B cell (primary cell): Measurements from ENCODE around the gene ELAVL2. TPM values are rescaled to one million over a fixed set of nuclear protein-coding genes. Genes with fewer than 3 reads are reported as not detected.

Source experiments
- ATAC-seq: fragments of 200-7000 bp; cut with Tn5 transposase; one replicate; pipeline ENCODE4 v1.10.0; 2021; ENCODE audit warnings: low read depth, mild to moderate bottlenecking, moderate number of reproducible peaks, moderate library complexity
- CTCF ChIA-PET: fragments of 350-600 bp; sonication (Branson Sonifier 250); formaldehyde crosslinking; loops from one replicate; lab custom pipeline; 2021; ENCODE audit warnings: antibody characterized with exemption, inconsistent platforms; lab: Charles Lee
- POLR2A ChIA-PET: fragments of 350-600 bp; sonication (Branson Sonifier 250); formaldehyde crosslinking; loops from one replicate; lab custom pipeline; 2021; ENCODE audit warnings: antibody characterized with exemption; lab: Charles Lee
- DNase-seq: peaks from one replicate; pipeline ENCODE4 v3.0.0; 2013
- H2AFZ ChIP-seq: 2 replicates; pipeline ENCODE4 v1.6.1; 2012; ENCODE audit warnings: mild to moderate bottlenecking, low read depth, low read length; ENCODE audit not compliant: insufficient read depth, poor library complexity, severe bottlenecking
- H3K27ac ChIP-seq, 2 donors: 1 replicate in 1 of 2; 2 replicates in 1 of 2; pipeline ENCODE4 v1.5.1; 2012 to 2013; ENCODE audit warnings: low read length in 2 of 2, mild to moderate bottlenecking in 2 of 2, moderate library complexity in 1 of 2
- H3K27me3 ChIP-seq, 4 experiments: fragments of 200-600 bp in 1 of 4; sonication (generic) in 1 of 4; replicated peaks in 1 of 4; 1 replicate in 2 of 4; 2 replicates in 2 of 4; pipeline versions ENCODE4 v1.6.1 to v1.7.0; 2013 to 2016; ENCODE audit warnings: low read length in 3 of 4, mild to moderate bottlenecking in 2 of 4, mixed read lengths in 1 of 4, moderate library complexity in 1 of 4; ENCODE audit not compliant: insufficient read depth in 4 of 4, control insufficient read depth in 3 of 4; ENCODE audit errors: control extremely low read depth in 1 of 4
- H3K36me3 ChIP-seq, 2 experiments: replicated peaks in 1 of 2; 1 replicate in 1 of 2; 2 replicates in 1 of 2; pipeline versions ENCODE4 v1.6.1 to v1.7.1; 2013; ENCODE audit warnings: low read length in 1 of 2; ENCODE audit not compliant: insufficient read depth in 2 of 2, control insufficient read depth in 1 of 2; ENCODE audit errors: control extremely low read depth in 1 of 2, extremely low read depth in 1 of 2
- H3K4me1 ChIP-seq, 2 donors: fragments of 200-600 bp in 1 of 2; sonication (generic) in 1 of 2; 1 replicate in 1 of 2; 2 replicates in 1 of 2; pipeline versions ENCODE4 v1.5.1 to v1.6.1; 2013 to 2017; ENCODE audit warnings: low read length in 2 of 2; ENCODE audit not compliant: control insufficient read depth in 2 of 2, insufficient read depth in 2 of 2
- H3K4me2 ChIP-seq: replicated peaks from 2 replicates; pipeline ENCODE3; 2012; ENCODE audit warnings: mild to moderate bottlenecking, low read depth, low read length; ENCODE audit not compliant: poor library complexity, severe bottlenecking
- H3K4me3 ChIP-seq, 5 experiments: fragments of 200-600 bp in 1 of 5; sonication (generic) in 1 of 5; 1 replicate in 3 of 5; 2 replicates in 2 of 5; pipeline versions ENCODE4 v1.5.1 to v1.7.0; 2011 to 2016; ENCODE audit warnings: low read length in 4 of 5, mild to moderate bottlenecking in 4 of 5, low read depth in 2 of 5, control low read depth in 1 of 5, moderate library complexity in 1 of 5; ENCODE audit not compliant: insufficient read depth in 1 of 5; ENCODE audit errors: control extremely low read depth in 1 of 5, extremely low read depth in 1 of 5
- H3K79me2 ChIP-seq: fragments of 200-600 bp; sonication (generic); one replicate; pipeline ENCODE4 v1.6.0; 2016; ENCODE audit warnings: low read length; ENCODE audit not compliant: control insufficient read depth, insufficient read depth
- H3K9ac ChIP-seq: fragments of 200-600 bp; sonication (generic); 2 replicates; pipeline ENCODE4 v1.6.1; 2017; ENCODE audit warnings: mild to moderate bottlenecking, low read length, moderate library complexity
- H3K9me3 ChIP-seq, 3 donors: one replicate each; pipeline versions ENCODE4 v1.6.1 to v1.7.1; 2013; ENCODE audit warnings: low read length in 2 of 3; ENCODE audit not compliant: control insufficient read depth in 2 of 3, insufficient read depth in 1 of 3; ENCODE audit errors: control extremely low read depth in 1 of 3
- H4K20me1 ChIP-seq: 2 replicates; pipeline ENCODE4 v1.6.0; 2012; ENCODE audit warnings: mild to moderate bottlenecking, low read length; ENCODE audit not compliant: insufficient read depth, control insufficient read depth, poor library complexity, severe bottlenecking
- H3K27ac Mint-ChIP-seq: one replicate; pipeline ENCODE4 v1.8.0; 2021; ENCODE audit warnings: mixed read lengths
- H3K27me3 Mint-ChIP-seq: one replicate; pipeline ENCODE4 v1.8.0; 2021; ENCODE audit warnings: mixed read lengths
- H3K4me1 Mint-ChIP-seq: one replicate; pipeline ENCODE4 v1.8.0; 2021; ENCODE audit warnings: mixed read lengths
- H3K4me3 Mint-ChIP-seq: one replicate; pipeline ENCODE4 v1.8.0; 2021; ENCODE audit warnings: mixed read lengths
- H3K9me3 Mint-ChIP-seq: one replicate; pipeline ENCODE4 v1.8.0; 2022; ENCODE audit warnings: mixed read lengths; ENCODE audit not compliant: insufficient read depth
- EZH2 ChIP-seq: IDR thresholded peaks from 2 replicates; pipeline ENCODE4 v1.6.1; 2012; ENCODE audit warnings: borderline replicate concordance, low read depth, mild to moderate bottlenecking, moderate library complexity, low read length; ENCODE audit not compliant: insufficient read depth, poor library complexity, severe bottlenecking
- WGBS: methylation state at CpG from one replicate; pipeline ENCODE4 v1.1.5; 2013; ENCODE audit warnings: missing lambda C conversion rate; ENCODE audit not compliant: insufficient coverage; 5-methylcytosine and 5-hydroxymethylcytosine counted together
- intact Hi-C: fragments of 100-400 bp; cut with micrococcal nuclease; formaldehyde crosslinking; loops from one replicate; pipeline ENCODE4 v1.10.0; 2022
- polyA plus RNA-seq: library from polyadenylated mRNA; depleted of rRNA; stranded (reverse); fragments of >200 nt; gene quantifications from 2 replicates; pipeline ENCODE4 v1.2.3, GENCODE V29; 2012
- total RNA-seq, 2 donors: library from RNA; stranded (reverse); fragments of 120-200 nt in 1 of 2; gene quantifications; 1 replicate in 1 of 2; 2 replicates in 1 of 2; pipeline versions ENCODE4 v1.2.3 to v1.2.4, GENCODE V29; 2013 to 2022

Gene ELAVL2
- total and polyA plus RNA-seq, 2 donors (not counting 1 experiment from before 2014, with no cell fraction given), result not detected

- H3K4me3 ChIP-seq, result no peak overlapping the region
- Mint-ChIP-seq H3K4me3 (no peak overlapping the region), H3K27me3 (no peaks in the 10 kb centered on the region), H3K27ac (no peak overlapping the region), H3K4me1 (no peaks in the 10 kb centered on the region), H3K9me3 (no peaks in the 10 kb centered on the region)
- ChIA-PET POLR2A (no interaction called here), CTCF (no interaction called here)
- no peak for ATAC-seq
- TF ChIP-seq EZH2, result no peak
- WGBS, result 86% methylated on average over 2 of the region's 3 CpGs
- intact Hi-C loops, result no loop called here
- H3K27ac ChIP-seq, result no peak overlapping the region
- DNase-seq, result no peak
- no peak overlapping the region for H3K4me2 ChIP-seq
- no peaks in the 10 kb centered on the region for H3K9me3 ChIP-seq
- no peak overlapping the region for H2AFZ ChIP-seq
- H3K9ac ChIP-seq, result no peak overlapping the region
- no peaks in the 10 kb centered on the region for H4K20me1 ChIP-seq
- H3K27me3 ChIP-seq, result no peaks in the 10 kb centered on the region
- no peaks in the 10 kb centered on the region for H3K36me3 ChIP-seq
- H3K4me1 ChIP-seq, result no peaks in the 10 kb centered on the region
- H3K79me2 ChIP-seq, result no peaks in the 10 kb centered on the region
Measured at GRCh38 chr9:23682891-23683431, 143.1 kb downstream of the ELAVL2 start.

GRCh38 chr9:23682352-23682751 lies 143.7 kb downstream of the ELAVL2 start:
- H3K27me3 ChIP-seq, result no peaks in the 10 kb centered on the region
- Mint-ChIP-seq H3K4me1 (no peaks in the 10 kb centered on the region), H3K27ac (no peak overlapping the region), H3K27me3 (no peaks in the 10 kb centered on the region), H3K9me3 (no peaks in the 10 kb centered on the region), H3K4me3 (no peak overlapping the region)
- no peaks in the 10 kb centered on the region for H3K36me3 ChIP-seq
- no peak overlapping the region for H2AFZ ChIP-seq
- intact Hi-C loops, result no loop called here
- no peaks in the 10 kb centered on the region for H4K20me1 ChIP-seq
- H3K4me2 ChIP-seq, result no peak overlapping the region
- DNase-seq, result no peak
- ChIA-PET POLR2A (no interaction called here), CTCF (no interaction called here)
- no peaks in the 10 kb centered on the region for H3K9me3 ChIP-seq
- H3K79me2 ChIP-seq, result no peaks in the 10 kb centered on the region
- TF ChIP-seq EZH2, result no peak
- no peak overlapping the region for H3K4me3 ChIP-seq
- whole genome bisulfite sequencing, result 20% methylated on average over 3 of the region's 9 CpGs
- H3K27ac ChIP-seq, result no peak overlapping the region
- no peak overlapping the region for H3K9ac ChIP-seq
- ATAC-seq, result no peak
- no peaks in the 10 kb centered on the region for H3K4me1 ChIP-seq
